GM10266 (cell line): ENCODE measurements around the gene THAP4.
A peak's percentile ranks its signal among the peaks of the same experiment; 100 is the strongest.

Source experiments
- DNase-seq: peaks from one replicate; pipeline ENCODE4 v3.0.0; 2012; ENCODE audit errors: extremely low spot score
- TF ChIP-seq, protein P1 (sequence below): IDR thresholded peaks from 2 replicates; pipeline ENCODE4 v1.5.1; 2012; ENCODE audit warnings: mild to moderate bottlenecking, low read depth; ENCODE audit not compliant: control insufficient read depth, insufficient read depth; ENCODE audit errors: missing control alignments

The THAP4 gene

DNA sequence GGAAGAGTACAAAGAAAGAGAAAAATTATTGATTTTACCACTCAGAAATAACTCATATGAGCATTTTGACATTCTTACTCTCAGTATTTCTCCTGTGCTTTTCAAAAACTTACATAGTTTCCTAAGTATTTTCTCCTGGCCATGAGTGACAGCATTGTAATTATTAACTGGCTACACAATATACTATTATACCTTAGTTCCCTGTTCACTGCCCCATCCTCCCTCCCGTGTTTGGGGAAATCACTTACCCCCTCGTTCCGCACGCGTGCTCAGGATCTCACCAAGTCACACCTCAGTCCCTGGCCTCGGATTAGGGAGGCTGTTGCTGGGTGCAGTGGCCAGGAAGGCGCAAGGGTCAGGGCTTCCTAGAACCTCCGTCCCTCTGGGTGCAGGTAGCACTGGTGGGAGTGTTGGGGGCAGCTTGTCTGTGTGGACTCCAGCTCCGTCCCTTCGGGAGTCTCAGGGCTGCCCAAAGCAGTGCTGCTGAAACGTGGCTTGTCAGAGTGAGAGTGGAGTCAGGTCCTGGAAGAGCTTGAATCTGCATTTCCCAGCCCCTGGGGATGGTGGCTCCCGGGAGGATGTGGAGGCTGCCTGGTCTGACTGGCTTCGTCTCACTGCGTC is 23.7 kb upstream of the THAP4 start:
- TF ChIP-seq, protein P1, sequence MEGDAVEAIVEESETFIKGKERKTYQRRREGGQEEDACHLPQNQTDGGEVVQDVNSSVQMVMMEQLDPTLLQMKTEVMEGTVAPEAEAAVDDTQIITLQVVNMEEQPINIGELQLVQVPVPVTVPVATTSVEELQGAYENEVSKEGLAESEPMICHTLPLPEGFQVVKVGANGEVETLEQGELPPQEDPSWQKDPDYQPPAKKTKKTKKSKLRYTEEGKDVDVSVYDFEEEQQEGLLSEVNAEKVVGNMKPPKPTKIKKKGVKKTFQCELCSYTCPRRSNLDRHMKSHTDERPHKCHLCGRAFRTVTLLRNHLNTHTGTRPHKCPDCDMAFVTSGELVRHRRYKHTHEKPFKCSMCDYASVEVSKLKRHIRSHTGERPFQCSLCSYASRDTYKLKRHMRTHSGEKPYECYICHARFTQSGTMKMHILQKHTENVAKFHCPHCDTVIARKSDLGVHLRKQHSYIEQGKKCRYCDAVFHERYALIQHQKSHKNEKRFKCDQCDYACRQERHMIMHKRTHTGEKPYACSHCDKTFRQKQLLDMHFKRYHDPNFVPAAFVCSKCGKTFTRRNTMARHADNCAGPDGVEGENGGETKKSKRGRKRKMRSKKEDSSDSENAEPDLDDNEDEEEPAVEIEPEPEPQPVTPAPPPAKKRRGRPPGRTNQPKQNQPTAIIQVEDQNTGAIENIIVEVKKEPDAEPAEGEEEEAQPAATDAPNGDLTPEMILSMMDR = no peak
- no peak for DNase-seq

DNA sequence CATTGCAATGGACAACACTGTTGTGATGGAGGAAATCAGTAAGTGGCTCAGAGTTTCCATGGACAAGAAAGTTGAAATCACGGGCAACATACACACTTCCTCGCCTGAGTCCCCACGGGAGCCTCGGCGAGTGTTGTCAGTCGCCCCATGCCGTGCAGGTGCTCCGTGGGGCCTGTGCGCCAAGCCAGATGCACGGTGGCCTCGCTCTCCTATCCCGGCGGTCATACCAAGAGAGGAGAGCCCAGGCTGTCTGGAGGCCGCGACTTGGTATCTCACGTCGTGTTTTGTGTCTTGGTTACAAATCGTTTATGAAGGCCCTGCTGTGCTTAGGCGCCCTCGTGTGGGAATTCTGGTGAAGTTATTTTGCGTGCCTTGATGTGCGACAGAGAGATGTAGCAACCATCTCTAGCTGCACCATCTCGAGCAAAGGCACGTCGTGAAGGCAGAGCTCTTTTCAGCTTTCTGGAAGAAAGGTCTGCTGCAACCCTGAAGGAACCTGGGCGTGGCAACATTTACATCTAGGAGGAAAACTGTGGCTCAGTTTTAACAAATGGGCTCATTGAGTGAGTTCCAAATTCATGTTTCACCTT is 22.3 kb upstream of the THAP4 start:
- DNase-seq = no peak
- TF ChIP-seq, protein P1 = peak; percentile 44

DNA sequence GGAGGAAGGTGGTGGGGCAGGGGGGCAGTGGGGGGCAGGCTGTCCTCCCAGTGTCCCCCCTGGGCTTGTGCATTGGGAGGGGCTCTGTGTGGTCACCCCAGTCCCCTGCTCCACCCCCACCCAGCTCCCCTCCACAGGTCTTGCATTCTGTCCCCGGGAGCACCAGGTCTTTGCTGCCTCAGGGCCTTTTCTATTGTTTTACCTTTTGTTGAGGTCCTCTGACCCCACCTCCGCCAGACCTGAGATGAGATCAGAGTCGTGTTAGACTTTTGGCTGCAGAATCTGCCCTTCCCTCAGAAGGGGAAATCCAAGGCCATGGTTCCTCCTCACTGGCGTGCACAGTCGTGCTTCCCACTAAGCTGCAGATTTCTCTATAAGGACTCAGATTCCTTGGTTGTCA is 21.3 kb upstream of the THAP4 start:
- no peak for DNase-seq
- TF ChIP-seq, protein P1 = no peak

DNA sequence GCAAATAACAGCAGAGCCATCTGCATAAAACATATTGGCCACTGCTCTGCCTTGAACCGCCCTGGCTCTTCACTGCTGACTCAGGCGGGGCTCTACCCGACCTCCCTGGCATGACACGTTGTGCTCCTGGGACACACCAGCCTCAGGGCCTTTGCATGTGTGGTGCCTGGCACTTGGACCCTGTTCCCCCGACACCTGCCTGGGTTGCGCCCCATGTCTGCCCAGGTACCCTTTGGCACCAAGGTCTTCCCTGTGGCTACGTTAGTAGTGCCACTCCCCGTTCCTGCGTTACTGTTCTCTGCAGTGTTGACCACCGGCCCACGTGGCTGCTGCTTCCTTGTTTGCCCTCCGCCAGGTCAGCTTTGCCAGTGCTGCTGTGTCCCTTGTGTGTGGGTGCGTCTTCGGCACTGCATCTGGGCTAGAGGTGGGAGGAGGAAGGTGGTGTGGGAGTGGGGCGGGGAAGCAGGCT is 20.9 kb upstream of the THAP4 start:
- DNase-seq = no peak
- TF ChIP-seq, protein P1 = no peak

DNA sequence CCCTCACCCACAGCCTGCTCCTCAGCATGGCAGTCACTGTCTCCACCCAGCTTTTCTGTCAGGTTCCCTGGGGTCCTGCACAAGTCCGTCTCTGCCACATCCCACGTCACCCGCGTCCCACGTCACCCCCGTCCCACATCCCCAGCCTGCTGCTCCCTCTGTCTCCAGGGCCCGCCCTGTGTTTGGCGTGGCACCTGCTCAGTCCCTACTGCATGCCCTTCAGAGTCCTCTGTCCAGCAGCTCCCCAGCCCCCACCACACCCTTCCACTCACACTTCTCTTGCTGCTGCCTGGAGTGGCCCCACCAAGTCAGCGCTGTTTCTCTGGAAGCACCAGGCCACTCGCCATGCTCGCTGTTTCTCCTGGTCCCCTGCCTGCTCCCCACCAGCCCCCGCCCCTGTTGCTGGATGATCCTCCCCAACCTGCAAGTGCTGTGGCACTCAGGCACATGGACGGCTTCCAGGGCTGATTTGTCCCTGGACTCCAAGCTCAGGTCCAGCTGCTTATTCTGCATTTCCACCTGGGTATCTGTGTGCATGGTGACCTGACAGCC is 19.3 kb upstream of the THAP4 start:
- no peak for DNase-seq
- TF ChIP-seq, protein P1 = no peak

DNA sequence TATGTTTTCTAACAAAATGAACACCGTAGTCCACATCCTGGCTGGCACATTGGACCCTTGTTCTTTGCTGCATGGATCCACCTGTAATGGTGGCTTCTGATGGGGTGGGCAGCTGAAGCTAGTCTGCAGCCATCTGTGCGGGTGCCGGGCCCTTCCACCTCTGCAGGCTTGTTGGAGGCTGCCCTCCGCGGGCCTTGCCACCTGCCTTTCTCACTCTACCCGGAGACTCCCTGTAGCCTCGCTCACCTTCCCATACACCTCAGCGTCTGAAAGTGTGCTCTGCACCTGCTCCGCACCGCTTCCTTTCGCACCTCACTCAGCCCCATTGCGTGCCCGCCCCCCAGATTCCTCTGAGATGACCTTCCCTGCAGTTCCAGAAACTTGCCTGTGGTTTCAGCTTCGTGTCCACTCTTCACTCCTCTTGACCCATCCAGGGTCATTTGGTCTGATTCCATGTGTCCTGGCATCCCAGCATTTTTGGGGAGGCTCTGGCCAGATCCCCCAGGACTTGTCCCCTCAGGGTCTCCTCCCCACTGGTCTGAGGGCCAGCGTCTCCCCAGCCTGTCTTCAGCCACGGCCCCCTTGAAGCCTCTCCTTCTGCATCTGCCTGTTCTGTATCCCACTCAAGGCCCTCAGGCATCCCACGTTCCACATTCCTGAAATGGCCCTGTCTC is 18.7 kb upstream of the THAP4 start:
- no peak for DNase-seq
- TF ChIP-seq, protein P1 = no peak
